ENCODE data around the gene KIAA2012. TPM values are rescaled to one million over a fixed set of nuclear protein-coding genes. Genes with fewer than 3 reads are reported as not detected.

Gene KIAA2012
- total and polyA plus RNA-seq, 9 donors = 0.05 to 5.2 (median 0.27) TPM; not detected in 2

DNA sequence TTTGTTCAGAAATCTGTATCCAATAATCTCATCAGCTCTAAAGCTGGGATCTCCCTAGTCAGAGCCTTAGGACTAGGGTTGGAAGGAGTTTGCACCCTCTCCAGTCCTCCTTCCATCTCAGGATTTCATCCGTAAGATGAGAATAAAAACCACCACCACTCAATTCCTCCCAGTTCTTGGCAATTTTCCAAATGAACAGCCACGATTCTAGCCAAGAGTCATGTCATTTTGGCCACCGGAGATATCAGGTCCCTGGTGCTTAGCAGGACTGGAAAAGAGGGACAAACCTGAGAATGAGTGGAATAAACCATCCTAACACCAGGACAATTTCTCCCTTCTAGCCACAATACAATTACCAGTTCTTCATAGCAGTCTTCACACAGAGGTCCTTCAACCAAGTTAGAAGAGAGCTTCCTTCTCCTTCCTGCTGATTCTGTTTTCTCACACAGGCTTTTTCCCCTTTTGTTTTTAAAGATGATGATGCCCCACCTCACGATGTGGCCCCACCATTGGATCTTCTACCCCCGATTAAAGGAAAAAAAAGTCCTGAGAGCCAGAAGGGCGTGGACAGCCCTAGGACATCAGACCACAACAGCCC is 36.2 kb downstream of the KIAA2012 start:
- no peaks in the 10 kb centered on the region for H3K4me1 ChIP-seq (ENCODE audit: insufficient read depth)
- no peaks in the 10 kb centered on the region for H3K9me3 ChIP-seq
- no peak overlapping the region for H3K27ac ChIP-seq
- H3K36me3 ChIP-seq = no peaks in the 10 kb centered on the region
- H3K4me3 ChIP-seq = no peak overlapping the region
- intact Hi-C loops (cut with DNase I) = no loop called here
- no peak for DNase-seq
- TF ChIP-seq EP300 (IDR thresholded peaks at IDR 0.05) (no peak), POLR2A (IDR thresholded peaks at IDR 0.05) (no peak), CTCF (IDR thresholded peaks at IDR 0.05) (no peak)
- 72 to 79% (median 74%) methylated on average over 6 of the region's 6 CpGs for WGBS, 3 donors
- H3K27me3 ChIP-seq = no peaks in the 10 kb centered on the region

- Histone ChIP-seq H3K27me3 (no peaks in the 10 kb centered on the region), H3K27ac (no peak overlapping the region), H3K4me3 (no peak overlapping the region), H3K36me3 (no peaks in the 10 kb centered on the region), H3K4me1 (ENCODE audit: insufficient read depth) (no peaks in the 10 kb centered on the region), H3K9me3 (no peaks in the 10 kb centered on the region)
- TF ChIP-seq POLR2A (IDR thresholded peaks at IDR 0.05) (no peak), CTCF (IDR thresholded peaks at IDR 0.05) (no peak), EP300 (IDR thresholded peaks at IDR 0.05) (no peak)
- intact Hi-C loops (cut with DNase I) = loop anchor here in 1 of 4 donors (10.0 kb wide), 1 partner anchor 55 kb away; no protein-coding TSS in a partner anchor
- WGBS, 3 donors = 50 to 67% (median 51%) methylated on average over 5 of the region's 5 CpGs
- DNase-seq = peak in 3 of 5 donors; percentile 40 to 55 (median 52)
Observed at GRCh38 chr2:202109737-202110184, 36.7 kb downstream of the KIAA2012 start.

DNA sequence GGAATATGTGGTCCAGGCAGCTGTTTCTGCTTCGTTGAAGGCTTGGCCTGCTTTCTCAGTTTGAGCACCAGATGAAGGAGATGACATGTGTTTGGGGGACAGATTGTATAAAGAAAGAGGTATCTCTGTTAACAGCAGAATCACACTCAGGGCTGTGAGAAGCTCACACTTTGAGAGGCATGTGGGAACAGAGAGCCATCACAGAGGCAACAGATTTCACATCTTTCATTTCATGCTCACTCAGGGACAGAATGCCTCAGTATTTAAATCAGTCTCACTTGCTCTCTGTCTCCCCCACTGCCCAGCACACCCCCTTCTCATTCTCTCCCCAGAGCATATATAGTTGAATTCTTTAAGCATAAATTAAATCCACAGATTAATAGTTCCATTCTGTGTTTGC is 37.4 kb downstream of the KIAA2012 start:
- no peaks in the 10 kb centered on the region for H3K9me3 ChIP-seq
- intact Hi-C loops (cut with DNase I) = loop anchor here in 1 of 4 donors (10.0 kb wide), 1 partner anchor 56 kb away; no protein-coding TSS in a partner anchor

DNA sequence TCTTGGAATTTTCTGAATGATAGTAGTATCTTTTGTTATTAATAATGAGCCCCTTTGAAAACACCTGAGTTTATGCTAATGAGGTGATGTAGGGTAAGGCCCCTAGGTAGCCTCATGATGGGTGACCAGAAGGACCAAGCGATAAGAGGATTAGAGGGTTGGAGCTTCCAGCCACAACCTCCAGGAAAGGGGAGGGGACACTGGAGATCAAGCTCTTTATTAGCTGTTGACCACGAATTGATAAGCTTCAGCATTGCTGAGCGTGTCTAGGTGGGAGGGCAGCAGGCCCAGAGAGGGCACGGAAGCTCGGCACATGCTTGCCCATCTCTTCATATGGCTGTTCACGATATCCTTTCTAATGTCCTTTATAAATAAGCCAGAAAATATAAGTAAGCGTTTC is 39.0 kb downstream of the KIAA2012 start:
- no peak for TF ChIP-seq CTCF (IDR thresholded peaks at IDR 0.05)
- TF ChIP-seq POLR2A (IDR thresholded peaks at IDR 0.05) = no peak
- TF ChIP-seq EP300 (IDR thresholded peaks at IDR 0.05) = no peak
- H3K27ac ChIP-seq = no peak overlapping the region
- H3K4me1 ChIP-seq (ENCODE audit: insufficient read depth) = no peaks in the 10 kb centered on the region
- DNase-seq = no peak
- no peaks in the 10 kb centered on the region for H3K27me3 ChIP-seq
- H3K36me3 ChIP-seq = no peaks in the 10 kb centered on the region
- H3K4me3 ChIP-seq = no peak overlapping the region
- 94 to 97% (median 95%) methylated on average over 7 of the region's 7 CpGs for WGBS, 3 donors
- intact Hi-C loops (cut with DNase I) = loop anchor here in 1 of 4 donors (10.0 kb wide), 1 partner anchor 57 kb away; no protein-coding TSS in a partner anchor
- H3K9me3 ChIP-seq = no peaks in the 10 kb centered on the region

More for the DNA sequence above, 37.4 kb downstream of the KIAA2012 start:
- DNase-seq = no peak
- Histone ChIP-seq H3K4me1 (ENCODE audit: insufficient read depth) (no peaks in the 10 kb centered on the region), H3K27me3 (no peaks in the 10 kb centered on the region), H3K36me3 (no peaks in the 10 kb centered on the region), H3K27ac (no peak overlapping the region), H3K4me3 (no peak overlapping the region)
- no peak for TF ChIP-seq EP300 (IDR thresholded peaks at IDR 0.05)
- no peak for TF ChIP-seq CTCF (IDR thresholded peaks at IDR 0.05)
- no peak for TF ChIP-seq POLR2A (IDR thresholded peaks at IDR 0.05)
- WGBS, 3 donors = 62 to 70% (median 67%) methylated on average over 1 of the region's 1 CpG
